GM23338 (cell line): ENCODE measurements around the gene FAM234A. TPM values are rescaled to one million over a fixed set of nuclear protein-coding genes. Genes with fewer than 3 reads are reported as not detected.
"Not testable (repeated sequence)": the region's sequence is repeated elsewhere in the genome, so short reads cannot be mapped to it uniquely, and the experiment has no call there.

Experiments
- ATAC-seq: fragments of 200-7000 bp; cut with Tn5 transposase; 3 replicates; pipeline ENCODE4 v1.9.1; 2020
- DNase-seq: peaks from one replicate; pipeline ENCODE4 v3.0.0-alpha.2; 2015; ENCODE audit warnings: low spot score
- H2AFZ ChIP-seq: fragments of 200-600 bp; sonication (generic); 2 replicates; pipeline ENCODE4 v1.8.0; 2016; ENCODE audit warnings: antibody characterized with exemption, mild to moderate bottlenecking, moderate library complexity
- H3F3A ChIP-seq: fragments of 200-600 bp; sonication (generic); replicated peaks from 2 replicates; pipeline ENCODE4 v1.8.0; 2017; ENCODE audit warnings: antibody characterized with exemption, mixed run types, low read depth
- H3K27ac ChIP-seq: fragments of 200-600 bp; sonication (generic); 2 replicates; pipeline ENCODE4 v1.6.1; 2016; ENCODE audit warnings: low read depth
- H3K27me3 ChIP-seq: fragments of 200-600 bp; sonication (generic); 2 replicates; pipeline ENCODE4 v1.8.0; 2016; ENCODE audit warnings: mild to moderate bottlenecking, mixed run types, moderate library complexity; ENCODE audit not compliant: insufficient read depth
- H3K36me3 ChIP-seq: fragments of 200-600 bp; sonication (generic); 2 replicates; pipeline ENCODE4 v1.8.0; 2016; ENCODE audit warnings: mild to moderate bottlenecking; ENCODE audit not compliant: insufficient read depth
- H3K4me1 ChIP-seq: fragments of 200-600 bp; sonication (generic); 2 replicates; pipeline ENCODE4 v1.8.0; 2016; ENCODE audit warnings: mild to moderate bottlenecking, moderate library complexity; ENCODE audit not compliant: insufficient read depth
- H3K4me2 ChIP-seq: fragments of 200-600 bp; sonication (generic); 2 replicates; pipeline ENCODE4 v1.7.1; 2017; ENCODE audit warnings: mixed run types
- H3K4me3 ChIP-seq: fragments of 200-600 bp; sonication (generic); 2 replicates; pipeline ENCODE4 v1.6.1; 2016; ENCODE audit warnings: mixed run types
- H3K79me2 ChIP-seq: fragments of 200-600 bp; sonication (generic); replicated peaks from 2 replicates; pipeline ENCODE4 v1.8.0; 2017; ENCODE audit warnings: mild to moderate bottlenecking; ENCODE audit not compliant: insufficient read depth
- H3K9me2 ChIP-seq: fragments of 200-600 bp; sonication (generic); 2 replicates; pipeline ENCODE4 v1.8.0; 2017; ENCODE audit not compliant: insufficient read depth
- H4K20me1 ChIP-seq: fragments of 200-600 bp; sonication (generic); replicated peaks from 2 replicates; pipeline ENCODE4 v1.8.0; 2017; ENCODE audit warnings: mild to moderate bottlenecking; ENCODE audit not compliant: insufficient read depth
- H3K27ac Mint-ChIP-seq: 2 replicates; pipeline ENCODE4 v1.8.0; 2020; ENCODE audit warnings: inconsistent platforms, mild to moderate bottlenecking, moderate library complexity, mixed read lengths
- H3K27me3 Mint-ChIP-seq: 3 replicates; pipeline ENCODE4 v1.8.0; 2022; ENCODE audit warnings: low read depth, mild to moderate bottlenecking, moderate library complexity, mixed read lengths, inconsistent platforms; ENCODE audit not compliant: insufficient read depth, poor library complexity
- H3K36me3 Mint-ChIP-seq: 3 replicates; pipeline ENCODE4 v1.8.0; 2021; ENCODE audit warnings: low read depth, mild to moderate bottlenecking, inconsistent platforms, moderate library complexity, mixed read lengths
- H3K4me1 Mint-ChIP-seq: 3 replicates; pipeline ENCODE4 v1.8.0; 2020; ENCODE audit warnings: mild to moderate bottlenecking, inconsistent platforms, mixed read lengths
- H3K4me3 Mint-ChIP-seq: 3 replicates; pipeline ENCODE4 v1.8.0; 2021; ENCODE audit warnings: moderate library complexity, mild to moderate bottlenecking, inconsistent platforms, mixed read lengths
- H3K9me3 Mint-ChIP-seq: 3 replicates; pipeline ENCODE4 v1.8.0; 2020; ENCODE audit warnings: moderate library complexity, mild to moderate bottlenecking, inconsistent platforms, mixed read lengths
- ETS1 ChIP-seq: IDR thresholded peaks from 2 replicates; pipeline ENCODE4 v1.6.1; 2016; ENCODE audit warnings: antibody characterized with exemption
- JUNB ChIP-seq: IDR thresholded peaks from one replicate; pipeline ENCODE4 v1.6.1; 2016; ENCODE audit warnings: antibody characterized with exemption; ENCODE audit not compliant: unreplicated experiment
- NANOG ChIP-seq: IDR thresholded peaks from 2 replicates; pipeline ENCODE4 v1.6.1; 2016; ENCODE audit warnings: antibody characterized with exemption, borderline replicate concordance
- REST ChIP-seq: IDR thresholded peaks from one replicate; pipeline ENCODE4 v1.6.1; 2018; ENCODE audit warnings: antibody characterized with exemption; ENCODE audit not compliant: unreplicated experiment
- ZNF114 ChIP-seq: fragments of 250-450 bp; sonication (Bioruptor Pico); IDR thresholded peaks from 2 replicates; pipeline ENCODE4 v1.5.0; 2020; ENCODE audit warnings: mild to moderate bottlenecking, moderate library complexity
- ZNF462 ChIP-seq: fragments of 250-450 bp; sonication (Bioruptor Pico); IDR thresholded peaks from 2 replicates; pipeline ENCODE4 v1.5.0; 2020; ENCODE audit warnings: mild to moderate bottlenecking, moderate library complexity
- polyA plus RNA-seq: library from polyadenylated mRNA; unstranded; fragments of >200 nt; fragmentation: Nextera tagmentation; extraction: Ambion mirVana; gene quantifications from 2 replicates; pipeline ENCODE4 v1.2.1, GENCODE V29; 2016
- total RNA-seq: library from RNA; depleted of rRNA; stranded (reverse); fragments of >200 nt; shearing (Covaris generic); gene quantifications from 2 replicates; pipeline ENCODE4 v1.2.3, GENCODE V29; 2014

FAM234A gene
- total and polyA plus RNA-seq, 2 experiments from 2014 or later = 41.9 to 128 TPM

GRCh38 chr16:211631-212180, 22.9 kb upstream of the FAM234A start:
- not testable (repeated sequence) for H3K27ac ChIP-seq, H3K9me2 ChIP-seq, ATAC-seq, H3K27ac Mint-ChIP-seq, H3K4me3 Mint-ChIP-seq, H2AFZ ChIP-seq, DNase-seq, H3K4me1 Mint-ChIP-seq, H3K27me3 ChIP-seq, H3K9me3 Mint-ChIP-seq, H3K4me2 ChIP-seq, H3K4me1 ChIP-seq, H3K27me3 Mint-ChIP-seq, H3K4me3 ChIP-seq
- peaks cover 85% of the 10 kb centered on the region for H3K36me3 Mint-ChIP-seq
- H3K36me3 ChIP-seq = peaks cover 68% of the 10 kb centered on the region
- peaks cover 90% of the 10 kb centered on the region for H3K79me2 ChIP-seq
- H4K20me1 ChIP-seq = peaks cover 75% of the 10 kb centered on the region
- peaks cover 25% of the 10 kb centered on the region for H3F3A ChIP-seq

GRCh38 chr16:212999-213398, 21.6 kb upstream of the FAM234A start:
- H3K27ac Mint-ChIP-seq = no peak overlapping the region
- no peak for DNase-seq

GRCh38 chr16:220021-220420, 14.6 kb upstream of the FAM234A start:
- Mint-ChIP-seq H3K4me1 (no peaks in the 10 kb centered on the region), H3K9me3 (no peaks in the 10 kb centered on the region), H3K4me3 (no peak overlapping the region), H3K27me3 (peaks cover 1% of the 10 kb centered on the region), H3K27ac (no peak overlapping the region), H3K36me3 (peaks cover 93% of the 10 kb centered on the region)
- no peaks in the 10 kb centered on the region for H3K9me2 ChIP-seq
- H3K4me3 ChIP-seq = no peak overlapping the region
- H3K27me3 ChIP-seq = no peaks in the 10 kb centered on the region
- ATAC-seq (no peak), DNase-seq (no peak)
- H4K20me1 ChIP-seq = peaks cover 53% of the 10 kb centered on the region
- H2AFZ ChIP-seq = no peak overlapping the region
- peaks cover 21% of the 10 kb centered on the region for H3F3A ChIP-seq
- H3K79me2 ChIP-seq = peaks cover 100% of the 10 kb centered on the region
- peaks cover 68% of the 10 kb centered on the region for H3K36me3 ChIP-seq
- no peak overlapping the region for H3K4me2 ChIP-seq
- H3K27ac ChIP-seq = no peak overlapping the region
- no peaks in the 10 kb centered on the region for H3K4me1 ChIP-seq
- TF ChIP-seq JUNB (no peak), REST (no peak), ETS1 (no peak), ZNF462 (CRISPR knock-in tag) (no peak), NANOG (no peak)

More at GRCh38 chr16:212999-213398, 21.6 kb upstream of the FAM234A start:
- H3K27me3 ChIP-seq = no peaks in the 10 kb centered on the region
- H3K27ac ChIP-seq = no peak overlapping the region; the same call in 1 of the 2 replicates
- peaks cover 99% of the 10 kb centered on the region for H3K79me2 ChIP-seq
- peaks cover 23% of the 10 kb centered on the region for H3F3A ChIP-seq
- no peaks in the 10 kb centered on the region for H3K9me3 Mint-ChIP-seq
- H3K36me3 ChIP-seq = peaks cover 66% of the 10 kb centered on the region
- H3K4me1 Mint-ChIP-seq = no peaks in the 10 kb centered on the region
- H3K36me3 Mint-ChIP-seq = peaks cover 87% of the 10 kb centered on the region
- H3K4me2 ChIP-seq = no peak overlapping the region
- no peak overlapping the region for H2AFZ ChIP-seq
- H3K4me1 ChIP-seq = no peaks in the 10 kb centered on the region
- H3K4me3 Mint-ChIP-seq = no peak overlapping the region; the same call in 2 of the 3 replicates
- H3K9me2 ChIP-seq = no peaks in the 10 kb centered on the region
- ATAC-seq = no peak
- H3K27me3 Mint-ChIP-seq = peaks cover 1% of the 10 kb centered on the region
- peaks cover 66% of the 10 kb centered on the region for H4K20me1 ChIP-seq
- H3K4me3 ChIP-seq = no peak overlapping the region
- TF ChIP-seq ZNF114 (CRISPR knock-in tag) = no peak
